Right lung (tissue), 5 donors: ENCODE data around the gene AGBL1. TPM values are rescaled to one million over a fixed set of nuclear protein-coding genes. Genes with fewer than 3 reads are reported as not detected.
"Not testable (repeated sequence)": the region's sequence is repeated elsewhere in the genome, so short reads cannot be mapped to it uniquely, and the experiment has no call there.

Experiments
- DNase-seq, 2 donors: peaks; one replicate each; pipeline ENCODE4 v3.0.0-alpha.2; 2013
- polyA plus RNA-seq, 5 donors: library from polyadenylated mRNA; unstranded; fragments of 120-200 nt; gene quantifications; one replicate each; pipeline versions ENCODE4 v1.2.1 to v1.2.3, GENCODE V29; 2013; ENCODE audit warnings: inconsistent platforms in 1 of 5, low replicate concordance in 1 of 5; ENCODE audit not compliant: insufficient read length in 5 of 5, insufficient read depth in 1 of 5

The AGBL1 gene
- polyA plus RNA-seq, 5 donors: 0.05 to 0.26 (median 0.07) TPM

DNA sequence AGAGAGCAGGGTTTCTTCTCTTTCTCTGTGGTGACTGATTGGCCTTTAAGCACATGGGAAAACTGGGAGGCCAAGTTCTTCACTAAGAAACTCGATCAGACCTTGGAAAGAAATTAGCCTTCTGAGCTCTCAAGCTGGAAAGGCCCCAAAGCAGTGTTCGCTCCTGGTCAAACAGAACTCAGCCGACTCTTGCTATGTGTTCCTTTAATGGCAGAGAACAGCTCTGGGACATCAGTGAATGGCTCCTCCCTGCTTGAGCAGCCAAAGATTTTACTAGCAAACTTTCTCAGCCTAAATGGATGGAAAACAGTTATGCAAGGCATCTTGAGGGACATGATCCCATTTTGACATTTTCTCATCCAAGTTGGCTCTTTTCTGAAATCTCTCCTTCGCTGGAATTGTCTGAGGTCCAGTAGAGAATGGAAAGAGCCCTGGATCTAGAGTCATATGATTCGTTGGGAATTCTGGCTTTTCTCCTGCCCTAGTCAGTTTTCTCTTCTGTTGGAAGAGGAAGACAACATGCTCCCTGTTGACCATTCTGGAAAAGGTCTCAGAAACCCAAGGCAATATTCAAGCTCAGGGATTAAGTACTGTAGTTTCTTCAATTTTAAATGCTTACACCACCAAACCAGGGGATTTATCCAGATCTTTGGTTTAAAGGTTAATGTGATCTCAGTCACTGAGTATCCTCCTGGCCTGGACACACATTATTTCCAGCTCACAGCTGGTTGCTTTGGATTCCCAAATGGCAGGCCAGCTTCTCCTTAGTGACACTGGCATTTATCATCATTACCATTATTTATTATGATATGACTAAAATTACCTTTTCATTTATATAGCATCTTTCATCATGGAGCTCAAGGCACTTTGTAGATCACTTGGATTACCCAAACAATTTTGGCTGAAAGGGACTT lies 319.6 kb downstream of the AGBL1 start:
- no peak for DNase-seq

DNA sequence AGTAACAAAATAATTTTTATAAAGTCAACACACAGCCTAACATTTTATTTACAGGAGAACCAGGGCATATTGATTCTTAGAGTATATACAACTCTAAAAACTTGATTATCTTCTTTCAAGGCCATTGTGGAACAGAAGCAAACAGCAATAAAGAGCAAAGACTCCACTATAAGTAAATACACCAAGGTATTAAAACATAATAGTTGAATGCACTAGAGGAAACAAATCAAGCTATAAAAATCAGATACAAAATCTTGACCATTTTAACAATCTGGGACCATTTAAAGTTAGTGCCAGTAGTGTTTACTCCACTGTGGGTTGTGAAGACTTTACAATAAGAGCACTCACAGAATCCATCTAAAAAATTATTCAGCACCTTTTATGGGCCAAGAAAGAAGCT lies 323.6 kb downstream of the AGBL1 start:
- DNase-seq: no peak

- no peak for DNase-seq
Measured at GRCh38 chr15:86403914-86404583, 324.4 kb downstream of the AGBL1 start.

DNA sequence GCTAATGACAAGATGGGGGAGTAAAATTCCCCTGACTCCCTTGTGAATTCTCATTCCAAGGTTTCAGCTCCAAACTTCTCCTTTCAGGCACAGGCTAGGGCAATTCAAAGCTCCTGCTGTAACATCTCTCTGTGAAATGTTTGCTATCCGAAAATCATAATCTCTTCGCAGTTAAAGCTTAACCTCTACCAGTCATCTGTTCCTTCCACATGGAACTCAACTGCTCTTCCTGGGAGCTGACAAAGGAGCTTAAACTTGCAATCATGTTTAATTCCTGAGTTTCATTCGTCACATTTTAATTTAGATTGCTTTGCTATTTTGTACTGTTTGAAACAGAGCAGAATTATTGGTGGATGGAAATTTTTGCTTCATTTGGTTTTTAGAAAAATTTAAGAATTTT lies 328.6 kb downstream of the AGBL1 start:
- no peak for DNase-seq

GRCh38 chr15:86411916-86412315 lies 332.2 kb downstream of the AGBL1 start:
- DNase-seq: peak; percentile 15 to 39

GRCh38 chr15:86413191-86413590 lies 333.5 kb downstream of the AGBL1 start:
- peak; percentile 25 to 26 for DNase-seq

- DNase-seq: no peak
Measured at GRCh38 chr15:86425746-86426145, 346.1 kb downstream of the AGBL1 start.

DNA sequence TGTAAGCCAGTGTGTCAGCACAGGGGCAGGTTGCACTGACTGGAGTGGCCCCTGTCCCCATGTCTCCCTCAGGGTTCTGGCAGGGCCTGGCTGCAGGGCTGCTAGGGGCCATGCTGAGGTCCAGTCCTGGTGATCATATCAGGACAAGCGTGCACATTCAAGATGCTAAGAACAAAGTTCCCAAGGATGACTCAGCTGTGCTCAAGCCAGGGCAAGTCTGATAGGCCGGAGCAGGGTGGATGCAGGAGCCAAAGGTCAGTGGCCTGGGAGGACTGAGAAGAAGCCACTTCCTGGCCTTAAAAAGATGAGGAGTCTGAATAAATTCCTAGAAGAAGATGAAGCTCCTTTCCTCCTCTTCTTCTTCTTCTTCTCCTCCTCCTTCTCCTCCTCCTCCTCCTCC lies 353.2 kb downstream of the AGBL1 start:
- DNase-seq: no peak

DNA sequence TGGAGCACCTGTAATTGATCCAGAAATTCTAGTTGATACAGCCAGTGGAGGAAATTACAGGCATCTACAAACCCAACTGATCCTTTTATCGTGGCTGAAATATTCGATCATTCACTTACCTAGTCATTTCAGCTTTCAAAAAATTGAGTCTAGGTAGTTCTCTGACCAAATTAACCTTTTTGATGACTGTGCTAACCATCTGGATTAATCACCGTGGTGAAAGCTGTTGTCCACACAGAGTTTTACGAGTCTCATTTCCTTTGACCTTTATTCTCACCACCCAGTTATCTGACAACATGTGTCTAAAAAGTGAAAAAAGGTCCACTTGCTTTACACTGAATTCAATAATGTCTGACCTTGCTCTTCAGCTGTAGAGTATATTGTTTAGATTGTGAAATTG lies 354.3 kb downstream of the AGBL1 start:
- no peak for DNase-seq

- peak; percentile 76 to 79 for DNase-seq
Measured at GRCh38 chr15:86439614-86440013, 359.9 kb downstream of the AGBL1 start.

- no peak for DNase-seq
Measured at GRCh38 chr15:86444527-86444926, 364.9 kb downstream of the AGBL1 start.

GRCh38 chr15:86445579-86446252 lies 366.0 kb downstream of the AGBL1 start:
- no peak for DNase-seq

DNA sequence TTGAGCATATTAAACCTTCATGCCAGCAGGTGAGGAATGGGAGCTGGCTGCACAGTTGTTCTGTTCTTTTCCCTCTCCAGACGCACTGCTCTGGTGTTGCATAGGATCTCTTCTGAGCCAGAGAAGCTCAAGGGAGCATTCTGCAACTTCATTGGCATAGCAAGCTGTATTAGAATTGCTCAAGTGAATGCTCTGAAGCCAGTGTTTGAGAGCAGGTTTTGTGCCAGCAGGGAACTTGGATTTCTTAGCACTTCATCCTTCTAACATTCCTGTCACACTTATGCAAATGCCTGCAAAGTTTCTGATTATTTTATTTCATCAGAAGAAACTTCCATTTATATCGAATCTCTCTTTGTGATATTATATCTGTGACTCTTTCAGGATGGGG lies 366.6 kb downstream of the AGBL1 start:
- DNase-seq: no peak

GRCh38 chr15:86465470-86466039 lies 385.9 kb downstream of the AGBL1 start:
- not testable (repeated sequence) for DNase-seq

DNA sequence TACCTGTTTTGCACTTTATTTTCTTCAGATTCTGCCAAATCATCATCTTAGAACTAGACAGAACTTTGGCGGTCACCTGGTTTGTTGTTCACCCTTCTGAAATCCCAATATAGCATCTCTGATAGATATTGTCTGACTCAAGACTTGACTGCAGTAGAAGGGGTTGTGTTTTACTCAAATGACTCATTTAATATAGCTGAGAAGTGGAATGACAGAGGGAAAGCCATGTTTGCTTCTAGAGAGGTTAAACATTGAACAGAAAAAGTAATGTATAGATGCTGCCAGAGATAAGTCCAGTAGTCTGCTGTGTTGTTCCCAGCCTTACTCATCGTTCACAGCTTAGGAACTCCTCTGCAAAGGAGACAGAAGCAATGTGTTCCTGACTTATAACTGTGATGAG lies 402.0 kb downstream of the AGBL1 start:
- DNase-seq: no peak

GRCh38 chr15:86483936-86484335 lies 404.3 kb downstream of the AGBL1 start:
- DNase-seq: no peak

- DNase-seq: peak; percentile 67 to 69
Measured at GRCh38 chr15:86488046-86488445, 408.4 kb downstream of the AGBL1 start.

GRCh38 chr15:86489981-86490380 lies 410.3 kb downstream of the AGBL1 start:
- DNase-seq: no peak

- DNase-seq: no peak
Measured at GRCh38 chr15:86491118-86491517, 411.4 kb downstream of the AGBL1 start.

- no peak for DNase-seq
Measured at GRCh38 chr15:86493884-86494283, 414.2 kb downstream of the AGBL1 start.

DNA sequence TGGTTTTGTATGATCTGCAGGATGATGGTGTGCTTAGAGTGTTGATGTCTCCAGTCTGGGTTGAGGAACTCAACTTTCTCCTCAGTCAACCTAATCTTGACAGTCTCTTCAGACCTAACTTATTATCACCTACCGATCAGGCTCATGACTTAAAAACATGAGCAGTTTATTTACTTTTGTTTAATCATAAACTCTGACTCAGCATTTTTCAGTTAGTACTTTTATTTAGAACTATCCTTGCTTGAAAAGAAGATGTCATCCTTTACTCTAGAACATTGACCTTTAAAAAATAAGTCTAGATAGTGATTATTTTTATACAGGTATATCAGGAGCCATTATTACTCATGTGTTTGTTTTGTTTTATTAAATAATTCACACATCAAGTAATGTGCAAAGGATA lies 414.8 kb downstream of the AGBL1 start:
- DNase-seq: no peak

DNA sequence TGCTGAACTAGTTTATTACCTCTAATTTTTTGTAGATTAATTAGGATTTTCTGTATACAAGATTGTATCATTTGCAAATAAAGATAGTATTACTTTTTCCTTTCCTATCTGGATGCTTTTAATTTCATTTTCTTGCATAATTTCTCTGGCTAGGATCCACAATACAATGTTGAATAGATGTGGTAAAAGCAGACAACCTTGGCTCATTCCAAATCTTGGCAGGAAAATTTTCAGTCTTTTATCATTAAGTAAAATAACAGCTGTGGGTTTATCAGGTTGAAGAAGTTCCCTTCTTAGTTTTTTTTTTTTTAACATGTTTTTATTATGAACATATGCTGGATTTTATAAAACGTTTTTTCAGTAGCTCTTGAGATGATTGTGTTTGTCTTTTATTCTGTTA lies 422.6 kb downstream of the AGBL1 start:
- peak; percentile 18 to 52 for DNase-seq
